ENCODE measurements around the gene COPS8. TPM values are rescaled to one million over a fixed set of nuclear protein-coding genes. Genes with fewer than 3 reads are reported as not detected.

Gene COPS8
- total and polyA plus RNA-seq, 2 donors (not counting 3 experiments of a cell fraction or from before 2014, with no cell fraction given) = 73.6 to 80.7 TPM

GRCh38 chr2:237039301-237040031, 46.2 kb upstream of the COPS8 start:
- no peaks in the 10 kb centered on the region for H4K20me1 ChIP-seq (replicated peaks; ENCODE audit: control insufficient read depth, extremely low read depth, insufficient read depth, low read length)
- H3K36me3 ChIP-seq (ENCODE audit: control insufficient read depth in 2 of 2, extremely low read depth in 1 of 2, insufficient read depth in 2 of 2, low read length in 2 of 2) = no peaks in the 10 kb centered on the region
- FAIRE-seq = no peak
- no peak overlapping the region for H3K9ac ChIP-seq (replicated peaks; ENCODE audit: extremely low read depth, insufficient read depth, low read length)
- no peak for DNase-seq (ENCODE audit: low read depth, low spot score)
- TF ChIP-seq POLR2A (IDR thresholded peaks at IDR 0.05; ENCODE audit: low read depth, low read length) (no peak), CTCF (IDR thresholded peaks at IDR 0.05; ENCODE audit: extremely low read depth in 1 of 2, insufficient read depth in 1 of 2, low read depth in 1 of 2, low read length in 2 of 2) (no peak), POLR2AphosphoS5 (IDR thresholded peaks at IDR 0.05; ENCODE audit: insufficient read depth, low read depth, low read length) (no peak), JUN (IDR thresholded peaks at IDR 0.05; ENCODE audit: borderline replicate concordance, insufficient read depth, insufficient read length, low read depth) (no peak), FOS (IDR thresholded peaks at IDR 0.05; ENCODE audit: borderline replicate concordance, insufficient read depth, low read length) (no peak), MYC (IDR thresholded peaks at IDR 0.05; ENCODE audit: low read depth, low read length) (no peak), EZH2 (IDR thresholded peaks at IDR 0.05; ENCODE audit: borderline replicate concordance, low read depth, low read length, severe bottlenecking) (no peak), GATA2 (IDR thresholded peaks at IDR 0.05; ENCODE audit: insufficient read depth, insufficient read length, low read depth, low read length) (no peak), MAX (IDR thresholded peaks at IDR 0.05; ENCODE audit: insufficient read depth, insufficient read length) (no peak)
- H3K4me2 ChIP-seq (ENCODE audit: insufficient read depth, low read length) = no peak overlapping the region
- dilution Hi-C loops (cut with MboI; ENCODE audit: extremely low pct_ligation_motif_present, low sequenced_read_pairs) = no loop called here
- no peaks in the 10 kb centered on the region for H3K9me3 ChIP-seq (replicated peaks; ENCODE audit: control insufficient read depth, insufficient read depth, low read length)
- H3K9me1 ChIP-seq (replicated peaks; ENCODE audit: control insufficient read depth, extremely low read depth, insufficient read depth, low read length) = no peaks in the 10 kb centered on the region
- no peak overlapping the region for H3K4me3 ChIP-seq (replicated peaks in 1 of 3; ENCODE audit: insufficient read depth in 1 of 3, low read depth in 1 of 3, low read length in 3 of 3)
- ChIA-PET POLR2A (no interaction called here), CTCF (no interaction called here)
- H3K27ac ChIP-seq (ENCODE audit: insufficient read depth, low read depth, low read length) = no peak overlapping the region
- H3K4me1 ChIP-seq (ENCODE audit: control insufficient read depth, extremely low read depth, insufficient read depth, low read length) = peaks cover 34% of the 10 kb centered on the region
- H2AFZ ChIP-seq (ENCODE audit: low read depth, low read length) = no peak overlapping the region
- no peaks in the 10 kb centered on the region for H3K79me2 ChIP-seq (ENCODE audit: control insufficient read depth, insufficient read depth, low read length)
- no peaks in the 10 kb centered on the region for H3K27me3 ChIP-seq (ENCODE audit: control insufficient read depth in 2 of 2, insufficient read depth in 2 of 2, low read length in 2 of 2)
- intact Hi-C loops (cut with micrococcal nuclease) = no loop called here
- BruUV-seq (replicated peaks) = no TSS peak
